GM23248 (cell line): ENCODE measurements around the gene PEX16.

Experiments used
- EZH2 ChIP-seq: fragments of 200-600 bp; sonication (generic); IDR thresholded peaks from 2 replicates; pipeline ENCODE4 v1.6.1; 2018; ENCODE audit warnings: antibody characterized with exemption, mild to moderate bottlenecking; ENCODE audit not compliant: insufficient read depth, poor library complexity, severe bottlenecking
- EZH2phosphoT487 ChIP-seq: fragments of 200-600 bp; sonication (generic); IDR thresholded peaks from 2 replicates; pipeline ENCODE4 v1.6.1; 2018; ENCODE audit warnings: antibody characterized with exemption, moderate library complexity, mild to moderate bottlenecking, low read depth; ENCODE audit not compliant: insufficient read depth

DNA sequence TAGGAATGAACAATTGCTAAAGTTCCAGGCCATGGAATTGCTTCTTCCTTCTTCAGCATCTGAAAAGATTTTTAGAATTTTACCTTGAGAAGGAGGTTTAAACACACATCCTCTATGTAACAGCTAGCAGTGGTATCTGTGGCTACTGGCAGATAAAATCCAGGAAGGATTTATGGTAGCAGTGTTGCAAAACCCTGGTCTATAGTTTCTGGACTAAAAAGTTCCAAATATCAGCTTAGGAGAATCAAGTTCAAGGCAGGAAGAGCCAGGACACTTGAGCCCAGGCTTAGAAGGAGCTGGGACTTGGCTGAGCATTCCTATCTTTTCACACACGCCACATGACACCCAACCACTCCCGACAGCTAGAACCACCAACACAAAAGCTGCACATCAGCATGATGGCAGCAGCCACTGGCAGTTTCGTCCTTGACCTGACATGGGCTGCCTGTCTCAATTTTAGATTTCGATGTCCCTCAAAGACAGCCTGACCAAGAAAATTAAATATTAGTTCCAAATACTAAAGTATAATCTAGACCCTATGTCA is 18.9 kb upstream of the PEX16 start:
- TF ChIP-seq EZH2 = no peak
- no peak for TF ChIP-seq EZH2phosphoT487
